WERI-Rb-1 (cell line): ENCODE measurements around the gene HS3ST5.

ENCODE experiments used
- DNase-seq: peaks from one replicate; pipeline ENCODE4 v3.0.0-alpha.2; 2020
- H3K27ac ChIP-seq: fragments of 250-450 bp; sonication (Bioruptor Pico); 2 replicates; pipeline ENCODE4 v1.5.1; 2020; ENCODE audit warnings: mild to moderate bottlenecking, moderate library complexity
- H3K27me3 ChIP-seq: fragments of 250-450 bp; sonication (Bioruptor Pico); 2 replicates; pipeline ENCODE4 v1.5.1; 2021; ENCODE audit warnings: mild to moderate bottlenecking, low read depth, moderate library complexity; ENCODE audit not compliant: insufficient read depth, severe bottlenecking
- H3K36me3 ChIP-seq: fragments of 250-450 bp; sonication (Bioruptor Pico); 2 replicates; pipeline ENCODE4 v1.5.1; 2020; ENCODE audit warnings: mild to moderate bottlenecking, moderate library complexity
- H3K4me3 ChIP-seq: 2 replicates; pipeline ENCODE4 v1.5.1; 2011; ENCODE audit warnings: low read depth, mild to moderate bottlenecking, control low read depth, low read length
- H3K9me3 ChIP-seq: fragments of 250-450 bp; sonication (Bioruptor Pico); 2 replicates; pipeline ENCODE4 v1.5.1; 2021; ENCODE audit warnings: mild to moderate bottlenecking, moderate library complexity; ENCODE audit not compliant: severe bottlenecking
- TF ChIP-seq, protein P1 (sequence below): IDR thresholded peaks from 2 replicates; pipeline ENCODE4 v1.5.1; 2011; ENCODE audit warnings: low read depth, mild to moderate bottlenecking, control low read depth, inconsistent platforms, low read length

The HS3ST5 gene, protein sequence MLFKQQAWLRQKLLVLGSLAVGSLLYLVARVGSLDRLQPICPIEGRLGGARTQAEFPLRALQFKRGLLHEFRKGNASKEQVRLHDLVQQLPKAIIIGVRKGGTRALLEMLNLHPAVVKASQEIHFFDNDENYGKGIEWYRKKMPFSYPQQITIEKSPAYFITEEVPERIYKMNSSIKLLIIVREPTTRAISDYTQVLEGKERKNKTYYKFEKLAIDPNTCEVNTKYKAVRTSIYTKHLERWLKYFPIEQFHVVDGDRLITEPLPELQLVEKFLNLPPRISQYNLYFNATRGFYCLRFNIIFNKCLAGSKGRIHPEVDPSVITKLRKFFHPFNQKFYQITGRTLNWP

DNA sequence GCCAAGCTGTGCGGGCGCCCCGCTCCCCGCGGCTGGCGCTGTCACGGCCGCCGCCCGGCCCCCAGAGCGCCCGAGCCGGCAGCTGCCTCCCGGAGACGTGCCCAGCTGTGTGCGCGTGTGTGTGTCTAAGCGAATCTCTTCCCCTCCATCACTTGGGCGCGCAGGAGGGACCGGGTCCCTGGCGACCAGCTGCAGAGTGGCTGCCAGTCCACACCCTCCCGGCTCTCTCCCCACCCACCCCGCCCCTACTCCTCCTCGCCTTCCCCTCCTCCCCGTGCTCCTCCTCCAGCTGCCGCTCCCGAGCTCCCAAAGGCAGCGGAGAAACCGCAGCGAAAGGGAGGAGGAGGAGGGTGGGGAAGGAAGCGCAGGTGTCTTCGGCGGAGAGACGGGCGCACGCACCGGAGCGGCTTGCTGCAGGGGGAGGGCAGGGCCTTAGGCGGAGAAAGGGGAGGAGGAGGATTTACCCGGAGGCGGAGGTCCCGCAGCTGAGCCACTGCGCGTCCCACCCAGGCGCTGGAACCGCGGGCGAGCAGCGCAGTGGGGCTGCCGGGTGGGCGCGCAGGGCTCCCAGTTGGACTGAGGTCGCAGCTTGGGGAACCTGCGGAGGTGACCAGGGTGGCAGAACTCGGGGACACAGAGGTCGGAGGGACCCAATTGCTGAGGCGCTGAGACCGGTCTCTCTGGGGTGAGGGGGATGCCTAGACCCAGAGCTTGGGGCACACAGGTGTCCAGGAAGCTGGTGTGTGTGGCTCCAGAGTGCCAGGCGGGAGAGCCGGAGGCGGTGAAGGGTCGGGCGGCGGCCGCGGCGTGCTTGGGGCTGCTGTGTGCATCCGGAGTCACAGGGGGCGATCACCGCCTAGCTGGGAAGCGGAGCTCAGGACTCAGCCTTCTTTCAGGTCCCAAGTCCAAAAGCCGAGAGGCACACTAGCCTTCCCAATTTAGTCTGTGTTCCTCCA, at the start of gene HS3ST5:
TSS of gene HS3ST5 (minus strand) at position 198 of the 956 bp plus-strand sequence. CDS start 280,178 bp downstream, outside the sequence.
- H3K27ac ChIP-seq: peak within 1 kb of the TSS; percentile 70
- DNase-seq: peak; percentile 83
- peak within 1 kb of the TSS; percentile 52 for H3K4me3 ChIP-seq
- TF ChIP-seq, protein P1, sequence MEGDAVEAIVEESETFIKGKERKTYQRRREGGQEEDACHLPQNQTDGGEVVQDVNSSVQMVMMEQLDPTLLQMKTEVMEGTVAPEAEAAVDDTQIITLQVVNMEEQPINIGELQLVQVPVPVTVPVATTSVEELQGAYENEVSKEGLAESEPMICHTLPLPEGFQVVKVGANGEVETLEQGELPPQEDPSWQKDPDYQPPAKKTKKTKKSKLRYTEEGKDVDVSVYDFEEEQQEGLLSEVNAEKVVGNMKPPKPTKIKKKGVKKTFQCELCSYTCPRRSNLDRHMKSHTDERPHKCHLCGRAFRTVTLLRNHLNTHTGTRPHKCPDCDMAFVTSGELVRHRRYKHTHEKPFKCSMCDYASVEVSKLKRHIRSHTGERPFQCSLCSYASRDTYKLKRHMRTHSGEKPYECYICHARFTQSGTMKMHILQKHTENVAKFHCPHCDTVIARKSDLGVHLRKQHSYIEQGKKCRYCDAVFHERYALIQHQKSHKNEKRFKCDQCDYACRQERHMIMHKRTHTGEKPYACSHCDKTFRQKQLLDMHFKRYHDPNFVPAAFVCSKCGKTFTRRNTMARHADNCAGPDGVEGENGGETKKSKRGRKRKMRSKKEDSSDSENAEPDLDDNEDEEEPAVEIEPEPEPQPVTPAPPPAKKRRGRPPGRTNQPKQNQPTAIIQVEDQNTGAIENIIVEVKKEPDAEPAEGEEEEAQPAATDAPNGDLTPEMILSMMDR: peak; percentile 83
- H3K9me3 ChIP-seq: no peaks in the 10 kb centered on the region
- no peaks in the 10 kb centered on the region for H3K27me3 ChIP-seq
- no peaks in the 10 kb centered on the region for H3K36me3 ChIP-seq

DNA sequence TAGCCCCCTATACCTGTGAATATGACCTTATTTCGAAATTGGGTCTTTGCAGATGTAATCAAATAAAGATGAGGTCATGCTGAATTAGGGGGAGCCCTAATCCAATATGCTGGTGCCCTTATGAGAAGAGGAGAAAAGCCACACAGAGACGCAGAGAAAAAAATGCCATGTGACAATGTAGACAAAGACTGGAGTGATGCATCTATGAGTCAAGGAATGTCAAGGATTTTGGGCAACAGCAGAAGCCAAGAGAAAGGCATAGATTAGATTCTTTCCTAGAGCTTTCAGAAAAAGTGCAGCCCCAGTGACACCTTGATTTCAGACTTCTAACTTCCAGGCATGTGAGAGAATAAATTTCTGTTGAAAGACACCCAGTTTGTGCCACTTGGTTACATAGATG, 47.4 kb upstream of the HS3ST5 start:
- TF ChIP-seq, protein P1: no peak
- H3K27me3 ChIP-seq: no peaks in the 10 kb centered on the region
- no peak overlapping the region for H3K27ac ChIP-seq
- H3K9me3 ChIP-seq: no peaks in the 10 kb centered on the region
- H3K36me3 ChIP-seq: no peaks in the 10 kb centered on the region
- DNase-seq: no peak
- no peak overlapping the region for H3K4me3 ChIP-seq

DNA sequence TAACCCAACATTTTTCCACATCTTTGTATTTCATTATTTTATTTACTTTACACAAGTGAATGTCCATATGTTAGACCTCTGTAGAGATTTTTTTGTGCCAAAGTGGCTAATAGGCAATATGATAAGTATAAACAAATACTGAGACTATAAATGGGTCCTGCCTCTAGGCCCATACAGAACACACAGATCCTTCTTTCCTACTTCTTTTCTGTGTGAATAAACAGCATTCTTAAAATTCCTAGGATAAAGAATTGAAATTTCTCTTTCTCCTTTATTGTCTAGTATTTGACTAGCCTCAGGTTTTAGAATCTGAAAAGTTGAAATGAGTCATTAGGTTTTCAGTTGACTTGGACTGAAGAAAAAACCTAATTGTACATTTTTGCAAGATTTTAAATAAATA, 46.3 kb upstream of the HS3ST5 start:
- H3K36me3 ChIP-seq: no peaks in the 10 kb centered on the region
- no peak for DNase-seq
- H3K27ac ChIP-seq: no peak overlapping the region
- no peaks in the 10 kb centered on the region for H3K9me3 ChIP-seq
- TF ChIP-seq, protein P1: no peak
- no peaks in the 10 kb centered on the region for H3K27me3 ChIP-seq
- no peak overlapping the region for H3K4me3 ChIP-seq

DNA sequence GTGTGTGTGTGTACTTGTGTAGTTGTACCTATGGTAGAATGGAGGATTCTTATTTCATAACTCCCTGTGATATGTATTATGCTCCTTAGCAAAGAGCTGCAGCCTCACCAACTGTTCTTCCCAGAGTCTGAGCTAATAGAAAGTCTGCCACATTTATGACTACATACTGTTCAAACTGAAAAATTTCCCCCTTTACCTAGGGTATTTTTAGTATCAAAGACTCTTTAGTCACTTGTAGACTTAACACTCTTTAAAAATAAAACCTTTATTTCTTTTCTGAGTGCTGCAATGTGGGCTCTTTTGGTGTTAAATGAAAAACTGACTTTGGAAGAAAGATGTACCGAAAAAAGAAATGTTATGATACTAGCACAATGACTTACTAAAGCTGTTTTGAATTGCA, 39.6 kb upstream of the HS3ST5 start:
- Histone ChIP-seq H3K27me3 (no peaks in the 10 kb centered on the region), H3K36me3 (no peaks in the 10 kb centered on the region), H3K4me3 (no peak overlapping the region), H3K27ac (no peak overlapping the region), H3K9me3 (no peaks in the 10 kb centered on the region)
- DNase-seq: no peak
- TF ChIP-seq, protein P1: no peak

DNA sequence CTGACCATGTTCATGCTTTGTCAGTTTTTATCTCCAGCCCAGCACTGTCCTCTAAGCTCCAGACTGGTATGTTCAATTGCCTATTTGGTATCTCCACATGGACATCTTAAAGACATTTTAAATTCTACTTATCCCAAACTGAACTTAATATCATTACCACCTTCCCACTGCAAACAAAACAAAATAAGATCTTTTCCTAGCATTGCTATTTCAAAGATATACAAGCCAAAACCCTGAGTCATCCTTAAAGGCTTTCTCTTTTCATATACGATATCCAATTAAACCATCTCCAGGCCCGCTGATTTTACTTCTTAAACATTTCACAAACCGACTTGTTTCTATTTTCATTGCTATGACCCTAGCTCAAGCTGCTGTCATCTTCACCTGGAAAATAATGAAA, 35.1 kb upstream of the HS3ST5 start:
- H3K27me3 ChIP-seq: no peaks in the 10 kb centered on the region
- no peak overlapping the region for H3K4me3 ChIP-seq
- no peaks in the 10 kb centered on the region for H3K36me3 ChIP-seq
- no peak overlapping the region for H3K27ac ChIP-seq
- no peak for DNase-seq
- no peaks in the 10 kb centered on the region for H3K9me3 ChIP-seq
- TF ChIP-seq, protein P1: no peak
